Fibroblast of lung (primary cell): ENCODE measurements around the gene U2AF2.

Source experiments
- CTCF ChIP-seq, 2 donors: IDR thresholded peaks in 1 of 2; conservative IDR thresholded peaks in 1 of 2; 1 replicate in 1 of 2; 2 replicates in 1 of 2; pipeline ENCODE4 v1.5.1; 2011 to 2012; ENCODE audit warnings: low read length in 2 of 2, control low read depth in 1 of 2, inconsistent platforms in 1 of 2, low read depth in 1 of 2, mild to moderate bottlenecking in 1 of 2
- EZH2 ChIP-seq: IDR thresholded peaks from 2 replicates; pipeline ENCODE4 v1.5.1; 2012; ENCODE audit warnings: low read length, control low read depth, mild to moderate bottlenecking; ENCODE audit errors: missing control alignments

- TF ChIP-seq CTCF (conservative IDR thresholded peaks at IDR 0.05 in 1 of 2, IDR thresholded peaks at IDR 0.05 in 1 of 2; ENCODE audit: low read depth in 1 of 2, low read length in 2 of 2) (no peak), EZH2 (no peak)
Observed at GRCh38 chr19:55606471-55606787, 48.4 kb upstream of the U2AF2 start.
